ENCODE results near the gene ITIH3. TPM values are rescaled to one million over a fixed set of nuclear protein-coding genes. Genes with fewer than 3 reads are reported as not detected.

Gene ITIH3
- total and polyA plus RNA-seq, 2 of the 8 experiments (the other 6 are each of a cell fraction or from before 2014, with no cell fraction given) = not detected

DNA sequence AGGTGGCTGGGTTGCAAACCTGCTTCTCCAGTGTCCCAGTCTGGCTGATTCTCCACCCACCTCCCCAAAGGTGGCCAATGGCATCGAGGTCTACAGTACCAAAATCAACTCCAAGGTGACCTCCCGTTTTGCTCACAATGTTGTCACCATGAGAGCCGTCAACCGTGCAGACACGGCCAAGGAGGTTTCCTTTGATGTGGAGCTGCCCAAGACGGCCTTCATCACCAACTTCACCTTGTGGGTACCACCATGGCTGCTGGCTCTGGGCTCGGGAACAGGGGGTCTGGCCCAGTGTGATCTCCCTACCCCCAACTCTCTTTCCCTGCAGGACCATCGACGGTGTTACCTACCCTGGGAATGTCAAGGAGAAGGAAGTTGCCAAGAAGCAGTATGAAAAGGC lies 1.8 kb downstream of the ITIH3 start:
- H3K79me2 ChIP-seq (ENCODE audit: control insufficient read depth in 1 of 2, insufficient read depth in 2 of 2, low read length in 2 of 2) = no peaks in the 10 kb centered on the region
- H3K4me1 ChIP-seq (replicated peaks in 1 of 4; ENCODE audit: control insufficient read depth in 3 of 4, insufficient read depth in 4 of 4, low read length in 3 of 4) = no peaks in the 10 kb centered on the region
- H2BK12ac ChIP-seq (ENCODE audit: low read depth, low read length) = no peak overlapping the region
- 91% methylated on average over 9 of the region's 9 CpGs; no CpG with 5 or more reads in 1 of the 2 experiments for WGBS, 2 experiments (ENCODE audit: extremely low coverage in 1 of 2, insufficient coverage in 1 of 2, insufficient read length in 1 of 2, insufficient replicate concordance in 2 of 2, low coverage in 1 of 2, low lambda C conversion rate in 2 of 2, missing lambda C conversion rate in 1 of 2)
- H4K8ac ChIP-seq (ENCODE audit: extremely low read depth, insufficient read depth, low read length) = no peak overlapping the region
- H3K23ac ChIP-seq (ENCODE audit: insufficient read length) = no peak overlapping the region
- no peak overlapping the region for H3K56ac ChIP-seq (replicated peaks; ENCODE audit: insufficient read length, low read depth, low read length)
- H2BK5ac ChIP-seq (ENCODE audit: low read depth, low read length) = no peak overlapping the region
- no peak overlapping the region for H3K27ac ChIP-seq (ENCODE audit: low read depth, low read length)
- H2BK120ac ChIP-seq (replicated peaks; ENCODE audit: low read depth, low read length) = no peak overlapping the region
- no peaks in the 10 kb centered on the region for H3K36me3 ChIP-seq (ENCODE audit: control insufficient read depth in 2 of 4, insufficient read depth in 4 of 4, low read length in 3 of 4)
- H3K79me1 ChIP-seq (ENCODE audit: low read depth, low read length) = no peaks in the 10 kb centered on the region
- H3K4me2 ChIP-seq (ENCODE audit: insufficient read depth in 1 of 2, low read depth in 2 of 2, low read length in 2 of 2) = no peak overlapping the region
- no peak for DNase-seq (ENCODE audit: low read depth in 1 of 2, low spot score in 2 of 2)
- no peak overlapping the region for H4K91ac ChIP-seq (replicated peaks; ENCODE audit: insufficient read length, low read length)
- no peak overlapping the region for H2AFZ ChIP-seq (ENCODE audit: low read length)
- no peaks in the 10 kb centered on the region for H3K23me2 ChIP-seq (ENCODE audit: low read depth, low read length)
- H3K14ac ChIP-seq (ENCODE audit: insufficient read length) = no peak overlapping the region
- peaks cover 0 to 2% of the 10 kb centered on the region in 2 experiments for H4K20me1 ChIP-seq (replicated peaks in 1 of 2; ENCODE audit: control insufficient read depth in 1 of 2, insufficient read depth in 2 of 2, low read length in 2 of 2)
- no peak for FAIRE-seq
- CTCF ChIA-PET (ENCODE audit: partially characterized antibody) = interaction anchor here (1.1 to 6.9 kb wide), 6 partner anchors 15 to 139 kb away, joined by 3 to 86 read pairs (median 3); no protein-coding TSS in a partner anchor
- H3K9me3 ChIP-seq (ENCODE audit: insufficient read depth in 2 of 2, low read depth in 1 of 2, low read length in 1 of 2) = no peaks in the 10 kb centered on the region
- POLR2A ChIA-PET (ENCODE audit: partially characterized antibody) = no interaction called here
- no peak overlapping the region for H2BK15ac ChIP-seq (ENCODE audit: low read length)
- H3K18ac ChIP-seq (ENCODE audit: extremely low read depth, low read length) = no peak overlapping the region
- no peak overlapping the region for H3K4me3 ChIP-seq (ENCODE audit: extremely low read depth in 1 of 4, insufficient read depth in 2 of 4, low read depth in 3 of 4, low read length in 4 of 4)
- H3K27me3 ChIP-seq (replicated peaks in 1 of 4; ENCODE audit: control insufficient read depth in 3 of 4, extremely low read depth in 1 of 4, insufficient read depth in 3 of 4, low read length in 3 of 4) = no peaks in the 10 kb centered on the region
- no peak overlapping the region for H4K5ac ChIP-seq (ENCODE audit: insufficient read length, low read depth, low read length)
- no peak overlapping the region for H2AK5ac ChIP-seq (ENCODE audit: low read depth, low read length)
- H3K9ac ChIP-seq (replicated peaks in 1 of 4; ENCODE audit: extremely low read depth in 1 of 4, low read depth in 3 of 4, low read length in 3 of 4) = no peak overlapping the region
- TF ChIP-seq BRCA1 (IDR thresholded peaks at IDR 0.05; ENCODE audit: low read depth, low read length) (no peak), TAF7 (optimal IDR thresholded peaks at IDR 0.05; ENCODE audit: borderline replicate concordance, low read depth, low read length) (no peak), EP300 (IDR thresholded peaks at IDR 0.05; ENCODE audit: borderline replicate concordance in 1 of 2, low read depth in 2 of 2, low read length in 2 of 2) (no peak), ZNF274 (IDR thresholded peaks at IDR 0.05; ENCODE audit: borderline replicate concordance, extremely low read depth, low read length) (no peak), KDM4A (IDR thresholded peaks at IDR 0.05; ENCODE audit: low read depth, low read length, severe bottlenecking) (no peak), KDM1A (IDR thresholded peaks at IDR 0.05; ENCODE audit: borderline replicate concordance, low read length) (no peak), RNF2 (IDR thresholded peaks at IDR 0.05; ENCODE audit: borderline replicate concordance, low read depth, low read length, missing control alignments, poor library complexity, severe bottlenecking) (no peak), FOSL1 (IDR thresholded peaks at IDR 0.05; ENCODE audit: insufficient read depth, low read depth, low read length) (no peak), SIRT6 (IDR thresholded peaks at IDR 0.05; ENCODE audit: low read length) (no peak), SP1 (IDR thresholded peaks at IDR 0.05; ENCODE audit: low read depth, low read length) (no peak)
- TF ChIP-seq, protein P1, sequence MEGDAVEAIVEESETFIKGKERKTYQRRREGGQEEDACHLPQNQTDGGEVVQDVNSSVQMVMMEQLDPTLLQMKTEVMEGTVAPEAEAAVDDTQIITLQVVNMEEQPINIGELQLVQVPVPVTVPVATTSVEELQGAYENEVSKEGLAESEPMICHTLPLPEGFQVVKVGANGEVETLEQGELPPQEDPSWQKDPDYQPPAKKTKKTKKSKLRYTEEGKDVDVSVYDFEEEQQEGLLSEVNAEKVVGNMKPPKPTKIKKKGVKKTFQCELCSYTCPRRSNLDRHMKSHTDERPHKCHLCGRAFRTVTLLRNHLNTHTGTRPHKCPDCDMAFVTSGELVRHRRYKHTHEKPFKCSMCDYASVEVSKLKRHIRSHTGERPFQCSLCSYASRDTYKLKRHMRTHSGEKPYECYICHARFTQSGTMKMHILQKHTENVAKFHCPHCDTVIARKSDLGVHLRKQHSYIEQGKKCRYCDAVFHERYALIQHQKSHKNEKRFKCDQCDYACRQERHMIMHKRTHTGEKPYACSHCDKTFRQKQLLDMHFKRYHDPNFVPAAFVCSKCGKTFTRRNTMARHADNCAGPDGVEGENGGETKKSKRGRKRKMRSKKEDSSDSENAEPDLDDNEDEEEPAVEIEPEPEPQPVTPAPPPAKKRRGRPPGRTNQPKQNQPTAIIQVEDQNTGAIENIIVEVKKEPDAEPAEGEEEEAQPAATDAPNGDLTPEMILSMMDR (IDR thresholded peaks at IDR 0.05; ENCODE audit: control extremely low read depth in 1 of 3, insufficient read depth in 1 of 3, low read depth in 1 of 3, low read length in 3 of 3) = no peak
- no peak overlapping the region for H2BK20ac ChIP-seq (ENCODE audit: low read length)
- no peak overlapping the region for H3K4ac ChIP-seq (replicated peaks; ENCODE audit: insufficient read length, low read depth, low read length)
